GM18498 (cell line): Measurements from ENCODE around the gene PTTG1IP.

Source experiments
- ATAC-seq: cut with Tn5 transposase; IDR thresholded peaks from one replicate; pipeline ENCODE4 v1.9.1; 2021; ENCODE audit warnings: mild to moderate bottlenecking, moderate library complexity; ENCODE audit not compliant: unreplicated experiment

PTTG1IP gene

DNA sequence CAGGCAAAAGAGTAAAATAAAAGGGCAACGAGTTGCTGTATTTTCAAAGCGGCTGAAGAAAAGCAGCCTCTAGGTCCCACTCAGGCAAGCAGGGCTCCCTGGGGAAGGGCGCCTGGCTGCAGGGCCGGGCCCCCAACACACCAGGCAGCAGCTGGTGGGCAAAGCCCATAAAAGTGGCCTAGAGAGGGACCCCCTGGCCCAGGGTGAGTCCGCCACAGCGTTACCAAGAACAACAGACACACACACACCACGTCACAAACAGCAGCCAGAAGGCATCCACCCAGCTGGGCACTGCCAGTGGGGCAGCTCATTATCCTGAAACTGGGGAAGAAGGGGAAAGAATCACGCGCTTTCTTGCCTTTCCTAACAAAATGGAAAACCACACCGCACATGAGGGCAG lies 60.3 kb downstream of the PTTG1IP start:
- no peak for ATAC-seq

DNA sequence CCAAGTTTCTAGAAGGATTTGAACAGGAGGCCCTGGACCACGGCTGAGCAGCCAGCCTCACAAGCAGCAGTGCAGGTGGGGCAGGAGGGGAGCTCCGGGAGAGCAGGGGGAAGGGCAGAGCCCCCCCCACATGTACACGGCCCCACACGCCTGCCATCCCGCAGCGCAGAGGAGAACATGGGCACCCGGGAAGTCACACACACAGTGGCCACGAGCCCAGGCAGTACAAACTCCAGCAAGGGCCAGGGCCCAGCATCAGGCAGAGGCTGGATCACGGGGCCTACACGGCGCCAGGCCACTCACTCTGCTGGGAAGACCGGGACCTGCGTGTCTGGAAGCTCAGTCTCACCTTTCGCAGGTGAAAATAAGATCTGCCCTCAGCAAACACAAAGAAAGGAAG lies 60.9 kb downstream of the PTTG1IP start:
- no peak for ATAC-seq

DNA sequence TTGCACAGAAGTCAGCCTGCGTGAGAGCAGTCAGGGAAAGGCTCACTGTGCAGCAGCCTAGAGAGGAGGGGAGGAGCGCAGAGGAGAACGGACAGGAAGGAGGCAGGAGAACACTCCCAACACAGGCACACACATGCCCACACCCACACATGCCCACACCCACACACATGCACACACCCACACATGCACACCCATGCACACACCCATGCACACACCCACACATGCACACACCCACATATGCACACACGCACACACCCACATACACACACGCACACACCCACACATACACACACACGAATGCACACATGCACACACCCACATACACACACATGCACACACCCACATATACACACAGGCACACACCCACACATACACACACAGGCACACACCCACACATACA lies 62.7 kb downstream of the PTTG1IP start:
- ATAC-seq, result no peak

- ATAC-seq, result no peak
Measured at GRCh38 chr21:44805859-44806258, 67.6 kb downstream of the PTTG1IP start.

DNA sequence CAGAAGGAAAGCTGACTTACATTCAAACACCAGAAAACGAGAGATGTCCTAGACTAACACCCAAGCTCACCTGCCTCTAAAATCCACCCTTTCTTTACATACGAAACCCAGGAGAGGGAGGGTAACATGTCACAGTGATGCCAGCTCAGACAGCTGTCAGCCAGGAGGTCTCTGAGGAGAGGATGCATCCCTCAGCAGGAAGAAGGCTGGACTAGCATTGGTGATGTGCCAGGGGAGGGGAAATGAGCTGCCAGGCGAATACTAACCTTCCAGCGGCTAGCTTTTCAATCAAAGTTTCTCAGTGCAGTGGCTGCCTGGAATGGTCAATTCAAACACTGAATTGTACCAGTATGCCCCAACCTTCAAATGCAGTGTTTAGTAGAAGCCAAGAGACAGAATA lies 68.3 kb downstream of the PTTG1IP start:
- ATAC-seq, result no peak

DNA sequence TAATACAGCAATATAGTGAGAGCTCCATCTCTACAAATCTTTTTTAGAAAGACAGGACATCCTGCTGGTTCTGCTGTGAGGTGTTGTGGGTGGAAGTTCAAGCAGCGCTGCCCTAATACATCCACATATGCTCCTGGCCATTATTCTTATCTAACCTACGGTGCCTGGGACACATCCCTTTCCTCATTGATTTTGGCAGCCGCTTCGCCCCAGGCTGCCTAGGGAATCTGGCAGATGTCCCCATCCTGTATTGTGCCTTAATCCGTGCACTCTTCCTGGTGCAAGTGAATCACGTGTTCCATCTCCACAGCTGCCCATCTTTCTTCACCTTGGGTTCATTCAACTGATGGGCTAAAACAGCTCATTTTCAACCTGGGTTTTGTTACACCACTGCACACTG lies 68.7 kb downstream of the PTTG1IP start:
- ATAC-seq, result no peak

- ATAC-seq, result no peak
Measured at GRCh38 chr21:44803651-44804050, 69.8 kb downstream of the PTTG1IP start.

DNA sequence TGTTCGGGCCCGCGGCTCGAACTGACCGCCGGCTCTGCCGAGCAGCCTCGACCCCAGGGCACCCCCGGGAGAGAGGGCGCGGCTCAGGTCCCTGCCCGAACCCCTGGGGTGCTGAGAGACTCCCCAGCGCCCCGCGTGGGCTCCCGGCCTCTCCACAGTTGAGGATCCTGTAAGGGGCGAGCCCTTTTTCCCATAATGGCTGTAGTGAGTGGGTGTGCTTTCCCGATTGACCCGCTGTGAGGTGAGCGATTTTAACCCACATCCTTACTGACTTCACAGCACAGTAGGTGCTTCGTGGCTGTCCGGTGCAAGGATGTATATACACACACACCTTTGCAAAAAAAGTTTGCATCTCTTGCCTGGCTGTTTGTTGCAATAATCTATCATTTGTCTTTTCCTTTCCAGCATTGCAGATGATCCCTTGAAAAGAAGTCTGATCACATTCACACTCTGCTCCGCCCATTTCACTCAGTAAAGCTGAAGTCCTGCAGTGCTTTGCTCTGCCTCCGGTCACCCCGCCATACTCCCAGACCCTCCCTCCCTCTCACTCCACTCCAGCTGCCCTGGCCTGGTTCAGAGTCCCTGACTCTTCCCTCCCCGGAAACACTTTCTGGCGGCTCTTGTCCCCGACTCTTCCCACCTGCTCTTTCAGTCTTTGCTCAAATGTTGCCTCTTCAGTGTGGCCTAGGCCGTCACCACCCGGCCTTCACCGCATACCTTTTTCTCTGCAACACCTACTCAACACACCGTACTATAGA lies 70.9 kb downstream of the PTTG1IP start:
- ATAC-seq, result peak; percentile 19

- peak; percentile 86 for ATAC-seq
Measured at GRCh38 chr21:44801468-44802395, 71.8 kb downstream of the PTTG1IP start, which contains the start of gene UBE2G2. Gene UBE2G2, minus strand, starts transcription at chr21:44801820. Its CDS starts 72 bp downstream, at chr21:44801748.

- peak; percentile 37 for ATAC-seq
Measured at GRCh38 chr21:44800971-44801467, 72.5 kb downstream of the PTTG1IP start.

DNA sequence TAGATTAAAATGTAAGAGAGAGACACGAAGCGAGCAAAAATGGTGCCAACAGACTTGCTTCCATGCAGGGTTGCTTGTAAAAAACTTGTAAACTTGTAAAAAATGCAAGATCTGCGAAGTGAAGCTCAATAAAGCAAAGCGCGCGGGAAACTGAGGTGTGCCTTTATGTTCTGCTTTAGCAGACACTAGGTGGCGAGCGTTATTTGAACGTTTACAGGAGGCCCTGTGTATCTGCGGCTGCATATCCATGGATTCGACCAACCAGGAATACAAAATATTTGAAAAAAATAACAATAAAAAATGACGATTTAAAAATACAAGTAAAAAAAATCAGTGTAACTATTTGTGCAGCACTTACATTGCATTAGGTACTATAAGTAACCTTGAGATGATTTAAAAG lies 73.4 kb downstream of the PTTG1IP start:
- ATAC-seq, result no peak

GRCh38 chr21:44799646-44800045 lies 73.8 kb downstream of the PTTG1IP start:
- no peak for ATAC-seq
